ENCODE results near the gene UTP18.
"Not testable (repeated sequence)": the region's sequence is repeated elsewhere in the genome, so short reads cannot be mapped to it uniquely, and the experiment has no call there.

Gene UTP18

DNA sequence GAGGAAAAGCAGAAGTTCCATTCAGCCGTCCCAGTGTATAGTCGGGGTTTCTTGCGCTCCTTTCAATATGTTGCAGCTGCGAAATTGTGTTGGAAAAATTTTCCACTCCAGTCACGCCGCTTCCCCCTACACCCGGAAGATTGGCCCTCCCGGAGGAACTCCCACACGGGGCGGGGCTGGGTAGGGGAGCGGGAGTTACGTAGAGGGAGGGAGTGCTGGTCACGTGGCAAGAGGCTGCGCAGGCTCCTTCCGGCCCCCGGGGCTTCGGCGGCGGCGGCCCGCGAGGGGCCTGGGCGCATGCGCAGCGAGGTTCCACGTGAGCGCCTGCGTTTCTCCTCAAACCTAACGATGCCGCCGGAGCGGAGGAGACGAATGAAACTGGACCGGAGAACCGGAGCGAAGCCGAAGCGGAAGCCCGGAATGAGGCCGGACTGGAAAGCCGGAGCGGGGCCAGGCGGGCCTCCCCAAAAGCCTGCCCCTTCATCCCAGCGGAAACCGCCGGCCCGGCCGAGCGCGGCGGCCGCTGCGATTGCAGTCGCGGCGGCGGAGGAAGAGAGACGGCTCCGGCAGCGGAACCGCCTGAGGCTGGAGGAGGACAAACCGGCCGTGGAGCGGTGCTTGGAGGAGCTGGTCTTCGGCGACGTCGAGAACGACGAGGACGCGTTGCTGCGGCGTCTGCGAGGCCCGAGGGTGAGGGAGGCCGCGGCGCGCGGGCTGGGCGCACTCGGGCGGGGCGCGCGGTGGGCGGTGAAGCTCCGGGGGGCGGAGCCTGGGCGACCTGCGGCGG lies at the start of gene UTP18:
TSS of gene UTP18 (plus strand) at position 310 of the 787 bp plus-strand sequence. CDS start at position 349, 39 bp downstream.
- Mint-ChIP-seq H3K4me3 (peak within 1 kb of the TSS; percentile 82), H3K27me3 (no peaks in the 10 kb centered on the region), H3K4me1 (ENCODE audit: low read depth) (peaks cover 71% of the 10 kb centered on the region), H3K36me3 (ENCODE audit: low read depth) (peaks cover 84% of the 10 kb centered on the region), H3K27ac (peak within 1 kb of the TSS; percentile 100), H3K9me3 (no peaks in the 10 kb centered on the region)
- peak; percentile 96 for DNase-seq

- Mint-ChIP-seq H3K4me1 (ENCODE audit: low read depth) (no peaks in the 10 kb centered on the region), H3K4me3 (no peak overlapping the region), H3K9me3 (no peaks in the 10 kb centered on the region), H3K27me3 (no peaks in the 10 kb centered on the region), H3K36me3 (ENCODE audit: low read depth) (peaks cover 76% of the 10 kb centered on the region), H3K27ac (no peak overlapping the region)
- DNase-seq: no peak
These were observed 45.4 kb upstream of the UTP18 start for GRCh38 chr17:51214920-51215319.

GRCh38 chr17:51217946-51218345 lies 42.4 kb upstream of the UTP18 start:
- no peaks in the 10 kb centered on the region for H3K9me3 Mint-ChIP-seq
- H3K4me3 Mint-ChIP-seq: no peak overlapping the region
- H3K27ac Mint-ChIP-seq: peak overlapping the region; percentile 37
- H3K36me3 Mint-ChIP-seq (ENCODE audit: low read depth): peaks cover 86% of the 10 kb centered on the region
- no peaks in the 10 kb centered on the region for H3K27me3 Mint-ChIP-seq
- no peak for DNase-seq
- no peaks in the 10 kb centered on the region for H3K4me1 Mint-ChIP-seq (ENCODE audit: low read depth)

- H3K36me3 Mint-ChIP-seq (ENCODE audit: low read depth): peaks cover 84% of the 10 kb centered on the region
These were observed 39.0 kb upstream of the UTP18 start for GRCh38 chr17:51221322-51221721.

DNA sequence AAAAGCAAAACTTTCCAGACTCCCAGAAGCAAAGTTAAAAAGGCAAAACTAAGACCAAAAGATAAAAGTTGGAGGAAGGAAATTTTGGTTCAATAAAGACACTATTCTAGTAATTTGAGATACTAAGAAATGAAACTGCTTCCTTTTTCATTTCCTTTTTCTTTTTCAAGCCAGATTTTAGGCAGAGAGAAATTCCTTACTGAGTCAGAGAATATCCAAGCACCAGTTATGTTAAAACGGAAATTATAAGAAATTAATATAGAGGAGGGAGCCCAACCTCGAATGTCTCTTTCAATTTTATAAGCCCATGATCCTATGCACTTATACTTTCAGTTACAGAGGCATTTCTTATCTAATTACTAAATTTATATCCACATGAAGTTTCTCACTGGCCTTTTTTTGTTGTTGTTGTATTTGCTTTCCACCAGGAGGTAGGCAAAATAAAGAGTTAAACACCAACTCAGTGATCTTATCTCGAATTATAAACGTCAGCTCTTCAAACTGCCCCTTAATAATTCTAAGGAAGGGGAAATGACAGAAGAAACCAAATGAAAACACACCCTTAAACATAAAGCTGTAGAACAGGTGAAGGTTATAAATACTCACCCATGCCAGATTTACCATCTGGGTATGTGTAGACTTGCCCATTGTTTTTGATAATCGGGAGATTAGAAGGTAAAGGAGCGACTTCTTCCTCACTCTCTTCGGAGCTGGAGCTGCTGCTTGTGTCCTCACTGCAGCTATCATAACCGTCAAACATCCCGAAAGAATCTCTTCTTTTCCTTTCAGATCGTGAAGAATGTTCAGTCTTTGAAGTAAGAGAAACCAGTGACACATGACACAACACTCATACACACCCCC lies 35.7 kb upstream of the UTP18 start:
- peak overlapping the region; percentile 45 for H3K27ac Mint-ChIP-seq
- no peak overlapping the region for H3K4me3 Mint-ChIP-seq
- H3K27me3 Mint-ChIP-seq: no peaks in the 10 kb centered on the region
- DNase-seq: no peak
- H3K36me3 Mint-ChIP-seq (ENCODE audit: low read depth): peaks cover 59% of the 10 kb centered on the region
- H3K4me1 Mint-ChIP-seq (ENCODE audit: low read depth): peaks cover 20% of the 10 kb centered on the region
- H3K9me3 Mint-ChIP-seq: no peaks in the 10 kb centered on the region

More at GRCh38 chr17:51221322-51221721, 39.0 kb upstream of the UTP18 start:
- Mint-ChIP-seq H3K4me3 (no peak overlapping the region), H3K9me3 (no peaks in the 10 kb centered on the region), H3K27me3 (no peaks in the 10 kb centered on the region), H3K27ac (no peak overlapping the region), H3K4me1 (ENCODE audit: low read depth) (peaks cover 12% of the 10 kb centered on the region)
- no peak for DNase-seq

DNA sequence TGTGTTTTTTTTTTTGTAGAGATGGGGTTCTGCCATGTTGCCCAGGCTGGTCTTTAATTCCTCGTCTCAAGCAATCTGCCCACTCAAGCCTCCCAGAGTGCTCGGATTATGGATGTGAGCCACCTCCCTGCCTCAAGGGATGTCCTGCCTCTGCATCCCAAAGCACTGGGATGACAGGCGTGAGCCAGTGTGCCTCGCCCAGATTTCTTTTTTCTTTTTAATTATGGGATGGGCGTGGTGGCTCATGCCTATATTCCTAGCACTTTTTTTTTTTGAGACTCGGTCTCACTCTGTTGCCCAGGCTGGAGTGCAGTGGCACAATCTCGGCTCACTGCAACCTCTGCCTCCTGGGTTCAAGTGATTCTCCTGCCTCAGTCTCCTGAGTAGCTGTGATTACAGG lies 34.8 kb upstream of the UTP18 start:
- not testable (repeated sequence) for H3K9me3 Mint-ChIP-seq, H3K27ac Mint-ChIP-seq, DNase-seq, H3K4me3 Mint-ChIP-seq, H3K27me3 Mint-ChIP-seq
- Mint-ChIP-seq H3K36me3 (ENCODE audit: low read depth) (peaks cover 55% of the 10 kb centered on the region), H3K4me1 (ENCODE audit: low read depth) (peaks cover 27% of the 10 kb centered on the region)

GRCh38 chr17:51228161-51228560 lies 32.2 kb upstream of the UTP18 start:
- Mint-ChIP-seq H3K4me3 (no peak overlapping the region), H3K27ac (no peak overlapping the region), H3K9me3 (no peaks in the 10 kb centered on the region), H3K27me3 (no peaks in the 10 kb centered on the region), H3K4me1 (ENCODE audit: low read depth) (peaks cover 34% of the 10 kb centered on the region), H3K36me3 (ENCODE audit: low read depth) (peaks cover 33% of the 10 kb centered on the region)
- no peak for DNase-seq

GRCh38 chr17:51229889-51230288 lies 30.5 kb upstream of the UTP18 start:
- Mint-ChIP-seq H3K27ac (no peak overlapping the region), H3K4me1 (ENCODE audit: low read depth) (peaks cover 31% of the 10 kb centered on the region), H3K36me3 (ENCODE audit: low read depth) (peaks cover 23% of the 10 kb centered on the region), H3K27me3 (no peaks in the 10 kb centered on the region), H3K4me3 (no peak overlapping the region), H3K9me3 (no peaks in the 10 kb centered on the region)
- no peak for DNase-seq

- Mint-ChIP-seq H3K27me3 (no peaks in the 10 kb centered on the region), H3K9me3 (no peaks in the 10 kb centered on the region), H3K4me3 (no peak overlapping the region), H3K36me3 (ENCODE audit: low read depth) (peaks cover 20% of the 10 kb centered on the region), H3K27ac (peak overlapping the region; percentile 47), H3K4me1 (ENCODE audit: low read depth) (peaks cover 29% of the 10 kb centered on the region)
- DNase-seq: no peak
These were observed 30.0 kb upstream of the UTP18 start for GRCh38 chr17:51230306-51230705.

DNA sequence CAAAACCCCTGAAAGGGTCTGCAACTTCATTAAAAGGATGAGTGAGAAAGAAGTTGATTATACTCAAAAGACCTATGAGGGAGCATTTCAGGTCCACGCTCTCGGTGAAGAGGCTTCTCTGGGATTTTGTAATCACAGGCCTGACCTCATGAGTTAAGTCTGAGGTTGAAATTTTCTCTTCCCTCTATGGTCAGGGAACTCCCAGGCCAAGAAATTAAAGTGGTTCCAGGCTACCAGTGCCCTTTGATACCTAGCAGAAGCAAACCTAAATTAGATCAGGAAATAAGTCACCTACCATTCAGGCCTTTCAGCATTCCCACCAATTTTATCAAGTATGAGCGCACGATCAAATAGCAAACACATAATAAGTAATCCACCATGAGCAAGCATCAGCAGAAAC lies 28.3 kb upstream of the UTP18 start:
- no peak overlapping the region for H3K4me3 Mint-ChIP-seq
- no peak overlapping the region for H3K27ac Mint-ChIP-seq
- peaks cover 29% of the 10 kb centered on the region for H3K4me1 Mint-ChIP-seq (ENCODE audit: low read depth)
- no peaks in the 10 kb centered on the region for H3K9me3 Mint-ChIP-seq
- no peak for DNase-seq
- H3K27me3 Mint-ChIP-seq: no peaks in the 10 kb centered on the region
- H3K36me3 Mint-ChIP-seq (ENCODE audit: low read depth): peaks cover 27% of the 10 kb centered on the region

DNA sequence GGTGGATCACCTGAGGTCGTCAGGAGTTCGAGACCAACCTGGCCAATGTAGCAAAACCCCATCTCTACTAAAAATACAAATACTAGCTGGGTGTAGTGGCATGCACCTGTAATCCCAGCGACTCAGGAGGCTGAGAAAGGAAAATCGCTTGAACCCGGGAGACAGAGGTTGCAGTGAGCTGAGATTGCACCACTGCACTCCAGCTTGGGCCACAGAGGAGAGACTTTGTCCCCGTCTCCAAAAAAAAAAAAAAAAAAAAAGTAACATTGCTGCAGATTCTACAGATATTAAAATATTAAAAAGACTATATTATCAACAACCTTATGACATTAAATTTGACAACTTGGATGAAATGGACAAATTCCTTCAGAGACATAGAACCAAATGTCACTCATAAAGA lies 26.2 kb upstream of the UTP18 start:
- no peak overlapping the region for H3K4me3 Mint-ChIP-seq

DNA sequence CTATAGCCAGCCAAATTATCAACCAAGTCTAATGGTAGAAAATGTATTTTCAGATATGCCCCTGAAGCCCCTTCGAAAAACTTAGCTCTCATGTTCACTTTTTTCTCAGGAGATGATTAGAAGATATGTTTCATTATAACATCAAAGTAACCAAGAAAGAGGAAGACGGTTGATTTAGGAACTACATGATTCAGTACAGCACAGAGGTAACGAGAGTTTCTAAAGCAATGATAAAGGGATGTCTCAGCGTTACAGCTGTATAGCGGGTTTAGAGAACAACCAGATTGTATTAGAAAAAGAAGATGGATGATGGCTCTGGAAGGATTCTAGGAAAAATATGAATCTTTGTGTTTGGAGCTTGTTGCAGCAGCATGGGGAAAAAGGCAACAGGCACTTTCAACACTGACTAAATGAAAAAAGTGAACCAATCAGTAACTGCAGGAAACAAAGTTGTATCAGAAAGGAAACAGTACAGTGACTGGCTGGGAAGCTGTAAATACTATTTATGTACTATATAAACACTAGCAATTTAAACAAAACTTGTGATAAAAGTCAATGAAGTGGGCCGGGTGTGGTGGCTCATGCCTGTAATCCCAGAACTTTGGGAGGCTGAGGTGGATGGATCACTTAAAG lies 22.0 kb upstream of the UTP18 start:
- peak overlapping the region; percentile 39 for H3K27ac Mint-ChIP-seq

More for the DNA sequence above, 26.2 kb upstream of the UTP18 start:
- Mint-ChIP-seq H3K9me3 (no peaks in the 10 kb centered on the region), H3K4me1 (ENCODE audit: low read depth) (peaks cover 43% of the 10 kb centered on the region), H3K27me3 (no peaks in the 10 kb centered on the region), H3K27ac (no peak overlapping the region), H3K36me3 (ENCODE audit: low read depth) (peaks cover 29% of the 10 kb centered on the region)
- DNase-seq: no peak

DNA sequence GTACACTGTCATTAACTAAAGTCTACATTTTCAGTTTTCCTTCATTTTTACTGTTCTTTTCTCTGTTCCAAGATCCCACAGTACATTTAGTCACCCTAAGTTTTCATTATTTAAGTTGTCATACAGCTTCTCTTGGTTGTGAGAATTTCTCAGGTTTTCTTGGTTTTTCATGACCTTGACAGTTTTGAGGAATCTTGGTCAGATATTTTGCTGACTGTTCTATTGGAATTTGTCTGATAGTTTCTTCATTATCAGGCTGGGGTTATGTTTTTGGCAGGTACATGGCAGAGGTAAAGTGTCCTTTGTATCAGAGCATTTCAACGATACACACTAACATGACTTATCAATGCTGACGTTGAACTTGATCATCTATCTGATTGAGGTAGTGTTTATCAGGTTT lies 20.1 kb upstream of the UTP18 start:
- Mint-ChIP-seq H3K9me3 (no peaks in the 10 kb centered on the region), H3K4me1 (ENCODE audit: low read depth) (peaks cover 50% of the 10 kb centered on the region), H3K36me3 (ENCODE audit: low read depth) (peaks cover 26% of the 10 kb centered on the region), H3K27ac (no peak overlapping the region), H3K4me3 (no peak overlapping the region), H3K27me3 (no peaks in the 10 kb centered on the region)
- DNase-seq: no peak

More for the DNA sequence above, 22.0 kb upstream of the UTP18 start:
- Mint-ChIP-seq H3K4me1 (ENCODE audit: low read depth) (peaks cover 45% of the 10 kb centered on the region), H3K9me3 (no peaks in the 10 kb centered on the region), H3K4me3 (no peak overlapping the region), H3K36me3 (ENCODE audit: low read depth) (peaks cover 18% of the 10 kb centered on the region), H3K27me3 (no peaks in the 10 kb centered on the region)
- no peak for DNase-seq

DNA sequence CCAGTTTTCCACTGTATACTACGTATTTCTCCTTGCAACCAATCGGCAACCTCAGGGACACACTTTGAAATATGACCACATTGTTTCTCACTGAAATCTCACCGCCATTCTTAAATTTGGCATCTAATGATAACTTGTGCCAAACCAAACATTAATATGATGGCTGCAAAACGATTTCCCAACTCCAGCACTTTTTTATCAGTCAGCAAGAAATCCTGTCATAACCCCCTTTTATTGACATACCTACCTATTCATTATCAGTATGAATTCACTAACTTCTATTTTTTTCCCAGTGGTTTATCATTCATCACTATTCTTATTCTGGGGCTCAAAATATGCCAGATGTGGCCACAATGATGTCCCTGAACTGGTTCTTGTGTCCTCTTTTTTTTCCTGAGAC lies 16.3 kb upstream of the UTP18 start:
- Mint-ChIP-seq H3K4me3 (no peak overlapping the region), H3K27me3 (no peaks in the 10 kb centered on the region), H3K36me3 (ENCODE audit: low read depth) (peaks cover 44% of the 10 kb centered on the region), H3K27ac (no peak overlapping the region), H3K9me3 (no peaks in the 10 kb centered on the region), H3K4me1 (ENCODE audit: low read depth) (peaks cover 30% of the 10 kb centered on the region)
- DNase-seq: no peak
